AG09319 (cell line): ENCODE measurements around the gene KLK7.

Experiments used
- DNase-seq: peaks from one replicate; pipeline ENCODE4 v3.0.0-alpha.2; 2010; ENCODE audit warnings: low read depth; ENCODE audit errors: extremely low read depth
- TF ChIP-seq, protein P1 (sequence below): IDR thresholded peaks from 2 replicates; pipeline ENCODE4 v1.5.1; 2011; ENCODE audit warnings: low read depth, mild to moderate bottlenecking, inconsistent platforms, low read length, moderate library complexity

KLK7 gene

DNA sequence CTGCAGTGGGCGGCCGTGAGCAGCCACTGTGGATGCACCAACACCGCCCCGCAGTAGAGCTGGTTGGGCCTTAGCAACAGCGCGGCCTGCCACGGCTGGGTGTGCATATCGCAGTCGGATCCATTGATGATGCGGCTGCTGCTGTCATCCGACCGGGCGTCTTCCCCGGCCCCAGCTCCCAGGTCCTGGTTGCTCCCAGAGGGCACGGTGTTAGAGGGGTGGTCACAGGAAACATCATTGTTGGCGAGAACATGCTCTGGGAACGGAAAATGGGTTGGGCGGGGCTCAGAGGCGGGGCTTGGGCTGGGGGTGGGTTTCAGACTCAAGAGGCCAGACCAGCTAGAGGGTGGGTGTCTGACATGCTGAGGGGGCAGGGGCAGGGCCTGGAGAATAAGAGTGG lies 33.9 kb downstream of the KLK7 start:
- DNase-seq = no peak
- TF ChIP-seq, protein P1, sequence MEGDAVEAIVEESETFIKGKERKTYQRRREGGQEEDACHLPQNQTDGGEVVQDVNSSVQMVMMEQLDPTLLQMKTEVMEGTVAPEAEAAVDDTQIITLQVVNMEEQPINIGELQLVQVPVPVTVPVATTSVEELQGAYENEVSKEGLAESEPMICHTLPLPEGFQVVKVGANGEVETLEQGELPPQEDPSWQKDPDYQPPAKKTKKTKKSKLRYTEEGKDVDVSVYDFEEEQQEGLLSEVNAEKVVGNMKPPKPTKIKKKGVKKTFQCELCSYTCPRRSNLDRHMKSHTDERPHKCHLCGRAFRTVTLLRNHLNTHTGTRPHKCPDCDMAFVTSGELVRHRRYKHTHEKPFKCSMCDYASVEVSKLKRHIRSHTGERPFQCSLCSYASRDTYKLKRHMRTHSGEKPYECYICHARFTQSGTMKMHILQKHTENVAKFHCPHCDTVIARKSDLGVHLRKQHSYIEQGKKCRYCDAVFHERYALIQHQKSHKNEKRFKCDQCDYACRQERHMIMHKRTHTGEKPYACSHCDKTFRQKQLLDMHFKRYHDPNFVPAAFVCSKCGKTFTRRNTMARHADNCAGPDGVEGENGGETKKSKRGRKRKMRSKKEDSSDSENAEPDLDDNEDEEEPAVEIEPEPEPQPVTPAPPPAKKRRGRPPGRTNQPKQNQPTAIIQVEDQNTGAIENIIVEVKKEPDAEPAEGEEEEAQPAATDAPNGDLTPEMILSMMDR = no peak

GRCh38 chr19:50947123-50947522 lies 36.6 kb downstream of the KLK7 start:
- DNase-seq = no peak
- TF ChIP-seq, protein P1 = no peak

DNA sequence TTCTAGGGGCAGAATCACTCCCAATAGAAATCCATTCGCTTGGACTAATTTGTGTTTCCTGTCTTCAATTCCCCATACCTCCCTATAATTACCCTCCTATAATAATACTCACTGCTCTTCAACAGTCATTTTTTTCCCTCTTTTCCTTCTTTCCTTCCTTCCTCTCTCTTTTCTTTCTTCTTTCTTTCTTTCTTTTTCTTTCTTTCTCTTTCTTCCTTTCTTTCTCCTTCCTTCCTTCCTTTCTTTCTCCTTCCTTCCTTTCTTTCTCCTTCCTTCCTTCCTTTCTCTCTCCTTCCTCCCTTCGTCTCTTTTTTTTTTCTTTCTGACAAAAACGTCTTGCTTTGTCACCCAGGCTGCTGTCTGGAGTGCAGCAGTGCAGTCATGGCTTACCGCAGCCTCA lies 38.9 kb downstream of the KLK7 start:
- no peak for DNase-seq
- TF ChIP-seq, protein P1 = no peak

GRCh38 chr19:50943074-50943828 lies 40.5 kb downstream of the KLK7 start:
- DNase-seq = no peak
- TF ChIP-seq, protein P1 = no peak

DNA sequence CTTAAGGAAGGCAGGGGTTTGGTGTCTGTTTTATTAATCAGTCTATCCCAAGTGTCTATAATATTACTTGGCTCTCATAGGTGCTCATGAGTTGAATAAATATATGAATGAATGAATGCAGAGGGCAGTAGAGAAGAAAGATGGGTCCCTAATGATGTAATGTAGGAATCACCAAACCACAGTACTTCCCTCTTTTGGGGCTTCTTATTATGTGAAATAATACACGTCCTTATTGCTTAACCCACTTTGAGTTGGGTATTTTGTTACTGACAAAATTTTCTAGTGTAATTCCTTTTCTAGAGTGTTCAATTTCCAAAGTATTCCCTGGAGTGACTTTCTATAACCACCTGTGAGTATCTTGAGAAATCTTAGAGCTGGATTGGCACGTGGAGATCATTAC lies 44.1 kb downstream of the KLK7 start:
- TF ChIP-seq, protein P1 = no peak
- no peak for DNase-seq

DNA sequence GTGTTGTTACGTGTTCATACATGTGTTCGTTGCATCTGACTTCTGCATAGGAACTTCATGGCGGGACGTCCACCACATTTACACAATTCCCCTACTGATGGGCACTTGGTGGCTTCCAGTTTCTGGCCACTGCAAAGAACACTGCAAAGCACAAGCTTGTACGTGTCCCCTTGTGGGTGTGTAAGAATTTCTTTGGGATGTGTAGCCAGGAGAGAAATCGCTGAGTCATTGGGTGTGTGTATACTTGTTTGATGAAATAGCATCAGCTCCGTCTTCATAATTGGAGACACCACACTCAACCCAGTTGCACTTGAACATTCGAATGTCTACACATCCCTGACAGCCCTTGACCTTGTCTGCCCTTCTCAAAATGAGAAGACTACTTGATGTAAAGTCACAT lies 50.1 kb downstream of the KLK7 start:
- no peak for DNase-seq
- TF ChIP-seq, protein P1 = no peak

DNA sequence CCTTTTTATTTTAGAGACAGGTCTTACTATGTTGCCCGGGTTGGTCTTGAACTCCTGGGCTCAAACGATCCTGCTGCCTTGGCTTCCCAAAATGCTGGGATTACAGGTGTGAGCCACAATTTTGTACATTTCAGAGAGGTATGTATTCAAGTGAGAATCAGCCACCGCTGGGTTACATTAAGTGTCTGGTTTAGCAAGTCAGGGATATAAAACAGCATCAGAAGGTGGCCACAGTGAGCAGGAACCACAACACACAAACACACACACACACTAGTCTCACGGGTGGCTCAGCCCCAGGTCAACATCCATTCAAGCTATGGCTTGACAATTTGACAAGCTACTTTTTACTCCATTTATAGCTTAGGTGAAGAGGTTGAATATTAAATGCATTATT lies 51.0 kb downstream of the KLK7 start:
- TF ChIP-seq, protein P1 = no peak
- no peak for DNase-seq
